ENCODE results near the gene FAM193B. TPM values are rescaled to one million over a fixed set of nuclear protein-coding genes. Genes with fewer than 3 reads are reported as not detected.
A peak's percentile ranks its signal among the peaks of the same experiment; 100 is the strongest.

The FAM193B gene
- total RNA-seq (2014; rRNA removed; shearing (Covaris generic)) = 21.8 and 28.7 TPM in 2 replicates

- peak; percentile 88 for DNase-seq (ENCODE audit: low spot score)
Measured at GRCh38 chr5:177554474-177555111, at the start of gene FAM193B. TSS of gene FAM193B (minus strand) at chr5:177554563. CDS start at chr5:177554458, 105 bp downstream.

DNA sequence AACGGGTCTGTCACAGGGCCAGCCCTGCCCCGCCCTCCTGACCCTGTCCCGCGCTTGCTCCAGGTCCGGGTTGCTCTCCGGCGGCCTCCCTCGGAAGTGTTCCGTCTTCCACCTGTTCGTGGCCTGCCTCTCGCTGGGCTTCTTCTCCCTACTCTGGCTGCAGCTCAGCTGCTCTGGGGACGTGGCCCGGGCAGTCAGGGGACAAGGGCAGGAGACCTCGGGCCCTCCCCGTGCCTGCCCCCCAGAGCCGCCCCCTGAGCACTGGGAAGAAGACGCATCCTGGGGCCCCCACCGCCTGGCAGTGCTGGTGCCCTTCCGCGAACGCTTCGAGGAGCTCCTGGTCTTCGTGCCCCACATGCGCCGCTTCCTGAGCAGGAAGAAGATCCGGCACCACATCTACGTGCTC is 49.8 kb upstream of the FAM193B start:
- no peak for DNase-seq (ENCODE audit: low spot score)

- DNase-seq (ENCODE audit: low spot score) = no peak
Measured at GRCh38 chr5:177603631-177604030, 49.3 kb upstream of the FAM193B start.

DNA sequence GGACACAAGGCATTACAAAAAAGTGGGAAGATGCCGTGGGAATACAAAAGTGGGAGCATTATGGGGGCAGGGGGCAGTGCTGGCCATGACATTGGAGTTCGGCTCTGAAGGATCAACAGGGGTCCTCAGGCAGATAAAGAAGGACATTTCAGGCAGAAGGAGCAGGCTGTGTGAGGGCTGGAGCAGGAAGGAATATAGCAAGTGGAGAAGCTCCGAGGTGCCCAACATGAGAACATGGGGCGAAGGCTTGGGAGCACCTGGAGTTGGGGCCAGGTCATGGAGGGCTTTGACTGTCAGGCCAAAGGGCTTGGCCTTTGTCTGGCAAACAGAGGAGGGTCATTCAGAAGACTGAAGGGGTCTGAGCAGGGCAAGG is 48.1 kb upstream of the FAM193B start:
- DNase-seq (ENCODE audit: low spot score) = no peak

DNA sequence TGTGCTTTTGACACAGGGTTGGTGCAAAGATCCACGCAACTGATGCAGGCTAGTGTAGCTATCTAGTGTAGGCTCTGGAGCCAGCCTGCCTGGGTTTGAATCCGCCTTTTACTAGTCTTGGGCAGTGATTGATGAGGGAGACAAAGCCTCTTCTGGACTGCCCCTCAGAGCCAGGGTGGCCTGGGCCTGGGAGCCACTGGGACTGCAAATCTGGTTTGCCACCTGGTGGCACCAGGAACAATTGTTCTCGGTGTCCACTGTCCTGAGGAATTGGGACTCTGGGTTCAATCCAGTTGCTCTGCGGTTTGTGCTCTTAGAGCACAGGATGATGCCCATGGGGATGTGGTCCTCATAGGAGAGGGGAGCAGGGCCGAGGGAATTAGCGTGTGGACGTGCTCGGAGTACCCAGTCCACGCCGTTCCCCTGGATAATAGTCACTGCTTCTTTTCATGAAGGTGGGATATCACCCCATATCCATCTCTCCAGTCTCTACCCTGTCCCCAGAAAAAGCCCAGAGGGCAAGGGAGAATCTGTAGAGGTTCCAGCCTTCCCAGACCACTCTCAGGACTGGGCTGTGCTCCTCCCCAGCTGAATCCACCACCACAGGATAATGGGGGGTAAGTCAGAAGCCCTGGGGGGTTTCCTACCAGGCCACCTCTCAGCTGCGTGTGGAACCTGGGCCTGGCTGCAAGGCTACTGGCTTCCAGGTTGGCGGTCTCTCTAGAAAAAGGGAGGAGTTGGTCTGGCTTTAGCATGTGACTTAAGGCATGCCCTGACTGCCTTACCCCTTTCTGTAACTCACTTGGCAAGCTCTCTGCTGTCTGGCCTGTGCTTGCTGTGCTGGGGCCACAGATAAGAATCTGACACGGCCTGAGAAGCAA is 47.5 kb upstream of the FAM193B start:
- no peak for DNase-seq (ENCODE audit: low spot score)

DNA sequence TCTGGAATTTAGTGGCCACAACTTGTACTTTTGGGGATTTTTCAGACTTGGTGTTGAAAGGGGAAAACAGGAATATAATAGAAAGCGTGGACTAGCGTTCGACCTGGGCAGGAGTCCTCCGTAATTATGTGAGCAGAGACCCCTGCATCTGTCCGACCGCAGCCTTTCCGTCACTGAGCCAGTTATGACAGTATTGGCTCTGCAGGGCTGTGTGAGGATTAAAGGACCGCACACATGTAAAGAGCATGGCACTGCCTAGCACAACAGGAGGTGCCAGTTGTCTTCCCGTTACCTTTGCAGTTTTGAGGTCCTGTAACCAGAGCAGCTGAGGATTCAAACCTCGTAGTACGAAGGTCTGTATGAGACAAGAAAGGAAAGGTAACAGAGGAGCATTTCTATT is 46.8 kb upstream of the FAM193B start:
- no peak for DNase-seq (ENCODE audit: low spot score)

- peak; percentile 16 for DNase-seq (ENCODE audit: low spot score)
Measured at GRCh38 chr5:177600508-177601018, 46.2 kb upstream of the FAM193B start.

- peak; percentile 40 for DNase-seq (ENCODE audit: low spot score)
Measured at GRCh38 chr5:177599731-177600507, 45.6 kb upstream of the FAM193B start, which contains the start of gene B4GALT7. TSS of gene B4GALT7 (plus strand) at chr5:177600132. CDS start at chr5:177600211, 79 bp downstream.

- DNase-seq (ENCODE audit: low spot score) = no peak
Measured at GRCh38 chr5:177598477-177598876, 44.1 kb upstream of the FAM193B start.

DNA sequence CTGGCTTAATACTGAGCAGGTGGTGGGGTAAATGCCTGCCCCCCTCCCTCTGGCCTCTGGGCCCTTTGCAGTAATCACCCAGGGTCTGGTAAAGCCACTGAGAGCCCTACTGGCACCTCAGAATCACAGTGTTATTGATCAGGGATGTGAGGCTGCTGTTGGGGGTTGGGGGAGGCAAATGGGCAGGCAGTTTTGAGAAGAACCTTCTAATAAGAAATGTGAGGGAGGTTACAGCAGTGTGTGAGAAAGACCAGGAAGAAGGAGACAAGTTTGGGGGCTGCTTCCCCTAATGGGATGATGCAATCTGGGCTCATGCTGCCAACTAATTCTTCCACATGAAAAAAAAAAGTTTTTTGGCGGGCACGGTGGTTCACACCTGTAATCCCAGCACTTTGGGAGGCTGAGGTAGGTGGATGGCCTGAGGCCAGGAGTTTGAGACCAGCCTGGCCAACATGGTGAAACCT is 42.4 kb upstream of the FAM193B start:
- no peak for DNase-seq (ENCODE audit: low spot score)

- DNase-seq (ENCODE audit: low spot score) = no peak
Measured at GRCh38 chr5:177595991-177596774, 41.8 kb upstream of the FAM193B start.

GRCh38 chr5:177595026-177595585 is 40.7 kb upstream of the FAM193B start:
- DNase-seq (ENCODE audit: low spot score) = no peak

GRCh38 chr5:177594071-177594470 is 39.7 kb upstream of the FAM193B start:
- DNase-seq (ENCODE audit: low spot score) = no peak

GRCh38 chr5:177593511-177593910 is 39.1 kb upstream of the FAM193B start:
- DNase-seq (ENCODE audit: low spot score) = no peak

DNA sequence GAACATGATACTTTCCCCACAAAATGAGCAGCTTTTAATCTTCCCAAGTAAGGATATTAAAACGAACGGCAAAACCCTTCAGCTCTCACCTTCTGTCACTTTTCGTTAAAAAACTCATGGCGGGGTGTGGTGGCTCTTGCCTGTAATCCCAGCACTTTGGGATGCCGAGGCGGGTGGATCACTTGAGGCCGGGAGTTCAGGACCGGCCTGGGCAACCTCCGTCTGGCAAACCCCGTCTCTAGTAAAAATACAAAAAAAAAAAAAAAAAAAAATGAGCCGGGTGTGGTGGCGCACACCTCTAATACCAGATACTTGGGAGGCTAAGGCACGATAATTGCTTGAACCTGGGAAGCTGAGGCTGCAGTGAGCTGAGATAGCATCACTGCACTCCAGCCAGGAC is 38.5 kb upstream of the FAM193B start:
- no peak for DNase-seq (ENCODE audit: low spot score)

DNA sequence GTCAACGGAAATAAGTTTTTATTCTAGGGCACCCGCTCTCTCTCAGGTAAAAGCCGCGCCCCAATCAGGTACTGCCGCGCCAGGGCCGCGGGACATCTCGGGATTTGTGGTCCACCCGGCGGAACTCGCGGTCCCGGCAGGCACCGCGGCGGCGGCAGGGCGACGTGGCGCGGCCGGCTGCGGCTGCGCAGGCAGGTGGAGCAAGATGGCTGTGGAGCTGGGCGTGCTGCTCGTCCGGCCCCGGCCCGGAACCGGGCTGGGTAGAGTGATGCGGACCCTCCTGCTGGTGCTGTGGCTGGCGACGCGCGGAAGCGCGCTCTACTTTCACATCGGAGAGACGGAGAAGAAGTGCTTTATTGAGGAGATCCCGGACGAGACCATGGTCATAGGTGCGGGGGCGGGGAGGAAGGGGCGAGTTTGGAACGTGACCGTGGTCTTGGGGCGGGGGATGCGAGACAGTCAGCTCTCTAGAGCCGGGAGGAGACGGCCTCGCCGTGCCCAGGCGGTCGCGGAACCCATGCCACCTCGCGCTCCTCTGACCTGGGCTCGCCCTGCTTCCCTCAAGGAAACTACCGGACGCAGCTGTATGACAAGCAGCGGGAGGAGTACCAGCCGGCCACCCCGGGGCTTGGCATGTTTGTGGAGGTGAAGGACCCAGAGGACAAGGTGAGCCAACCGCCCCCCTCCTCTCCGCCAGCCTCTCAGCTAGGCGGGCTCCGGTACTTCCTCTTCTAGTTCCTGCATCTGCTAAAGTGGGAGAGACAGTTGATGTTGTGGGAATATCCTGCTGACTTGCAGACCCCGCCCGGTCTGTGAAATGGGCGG is 37.9 kb upstream of the FAM193B start, which contains the start of gene TMED9:
TSS of gene TMED9 (plus strand) at position 194 of the 825 bp plus-strand sequence. CDS start at position 206, 12 bp downstream.
- peak; percentile 60 for DNase-seq (ENCODE audit: low spot score)

- DNase-seq (ENCODE audit: low spot score) = no peak
Measured at GRCh38 chr5:177591690-177592009, 37.3 kb upstream of the FAM193B start.

DNA sequence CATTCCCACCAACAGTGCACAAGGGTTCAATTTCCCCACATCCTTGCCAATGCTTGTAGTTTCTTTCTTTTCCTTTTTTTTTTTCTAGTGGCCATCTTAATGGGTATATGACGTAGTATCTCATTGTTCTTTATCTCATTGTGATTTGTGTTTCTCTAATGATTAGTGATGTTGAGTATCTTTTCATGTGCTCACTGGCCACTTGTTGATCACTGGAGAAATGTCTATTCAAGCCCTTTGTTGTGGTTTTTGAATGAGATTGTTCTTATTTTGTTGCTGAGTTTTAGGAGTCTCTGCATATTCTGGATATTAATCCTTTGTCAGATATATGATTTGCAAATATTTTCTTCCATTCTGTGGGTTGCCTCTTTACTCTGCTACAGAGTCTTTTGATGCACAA is 36.0 kb upstream of the FAM193B start:
- DNase-seq (ENCODE audit: low spot score) = no peak

DNA sequence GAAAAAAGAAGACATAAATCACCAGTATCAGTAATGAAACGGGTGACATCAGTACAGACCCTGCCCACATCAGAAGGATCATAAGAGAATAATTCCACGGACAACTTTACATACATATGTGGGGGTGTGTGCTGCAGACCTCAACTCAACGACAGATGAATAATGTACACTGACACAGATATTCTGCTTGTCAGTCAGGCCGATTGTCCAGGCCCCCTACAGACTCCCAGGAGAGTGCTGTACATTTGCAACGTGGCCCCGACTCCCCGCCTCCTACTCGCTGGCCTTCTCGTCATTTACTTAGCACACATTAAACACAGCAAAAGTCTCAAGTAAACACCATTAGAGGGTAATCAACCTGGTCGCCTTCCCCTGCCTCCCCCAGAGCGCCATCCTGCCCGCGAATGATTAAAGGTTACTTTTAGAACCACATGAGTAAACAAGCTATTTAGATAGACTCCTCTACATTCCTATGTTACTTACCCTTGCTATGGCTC is 34.1 kb upstream of the FAM193B start:
- no peak for DNase-seq (ENCODE audit: low spot score)

DNA sequence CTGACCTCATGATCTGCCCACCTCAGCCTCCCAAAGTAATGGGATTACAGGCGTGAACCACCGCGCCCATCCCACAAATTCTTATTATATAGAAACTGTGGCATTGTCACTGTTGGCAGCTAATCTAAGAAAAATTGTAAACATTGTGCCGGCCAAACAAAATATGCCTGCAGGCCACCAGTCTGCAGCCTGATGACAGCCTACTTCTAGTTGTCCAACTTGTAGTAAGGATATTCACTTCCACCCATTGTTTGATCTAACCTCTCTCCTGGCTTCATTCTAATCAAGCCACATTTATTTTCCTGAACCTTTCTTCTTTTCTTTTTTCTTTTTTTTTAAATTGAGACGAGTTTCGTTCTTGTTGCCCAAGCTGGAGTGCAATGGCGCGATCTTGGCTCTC is 24.0 kb upstream of the FAM193B start:
- DNase-seq (ENCODE audit: low spot score) = no peak

All from A172 (cell line).